Measurements from ENCODE around the gene CYB561D2. TPM values are rescaled to one million over a fixed set of nuclear protein-coding genes. Genes with fewer than 3 reads are reported as not detected.

CYB561D2 gene
- total and polyA plus RNA-seq, 10 of the 15 experiments (the other 5 are each of a cell fraction or from before 2014, with no cell fraction given): 7.6 to 39.2 (median 18.8) TPM

DNA sequence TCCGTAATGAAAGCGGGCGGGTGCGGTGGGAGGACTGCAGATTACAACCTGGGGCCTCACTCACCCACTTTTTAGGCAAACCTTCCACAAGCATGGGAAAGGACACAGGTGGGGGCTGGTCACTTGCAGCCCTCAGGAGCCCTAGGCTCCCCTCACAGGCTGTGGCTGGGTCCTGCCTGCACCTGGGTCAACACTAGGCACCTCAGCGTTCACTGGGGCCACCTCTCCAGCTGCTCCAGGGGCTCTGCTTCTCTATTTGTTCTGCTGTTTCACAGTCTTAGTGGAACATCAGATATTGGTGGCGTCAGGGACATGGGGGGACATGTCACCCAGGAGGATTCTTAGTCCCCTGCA lies 38.7 kb downstream of the CYB561D2 start:
- Histone ChIP-seq H3K4me2 (ENCODE audit: control insufficient read depth, insufficient read depth) (no peak overlapping the region), H2AFZ (ENCODE audit: control insufficient read depth, low read depth, low read length) (no peak overlapping the region), H3K27me3 (replicated peaks in 1 of 2; ENCODE audit: control insufficient read depth in 2 of 2, insufficient read depth in 2 of 2, low read length in 1 of 2) (peaks cover 0 to 3% of the 10 kb centered on the region in 2 experiments; a peak in 3 of 4 replicates), H3K36me3 (ENCODE audit: control insufficient read depth in 2 of 2, insufficient read depth in 2 of 2, low read length in 1 of 2) (no peaks in the 10 kb centered on the region), H3K9me3 (replicated peaks; ENCODE audit: control insufficient read depth, insufficient read depth, low read length) (no peaks in the 10 kb centered on the region), H3K4me3 (no peak overlapping the region), H4K20me1 (ENCODE audit: control insufficient read depth, insufficient read depth) (no peaks in the 10 kb centered on the region), H3K79me2 (ENCODE audit: control insufficient read depth, insufficient read depth, low read length) (no peaks in the 10 kb centered on the region), H3K27ac (ENCODE audit: control insufficient read depth, insufficient read depth) (no peak overlapping the region), H3K4me1 (ENCODE audit: control insufficient read depth, insufficient read depth, low read length) (no peaks in the 10 kb centered on the region), H3K9ac (ENCODE audit: control insufficient read depth, insufficient read depth, low read length) (no peak overlapping the region)
- CTCF ChIA-PET: no interaction called here
- WGBS (ENCODE audit: insufficient coverage, insufficient replicate concordance, low lambda C conversion rate, missing lambda C conversion rate): 26% methylated on average over 6 of the region's 6 CpGs
- in situ Hi-C loops (cut with MboI) (no loop called here), intact Hi-C loops (cut with micrococcal nuclease; ENCODE audit: unreplicated experiment) (no loop called here)
- TF ChIP-seq CREB1 (IDR thresholded peaks at IDR 0.05; ENCODE audit: low read depth) (no peak), NFYA (IDR thresholded peaks at IDR 0.05; ENCODE audit: borderline replicate concordance, low read depth, low read length) (no peak), CREM (IDR thresholded peaks at IDR 0.05; ENCODE audit: low read depth) (no peak)
- no peak for FAIRE-seq
- ATAC-seq: no peak
- POLR2A ChIA-PET: no interaction called here
- SMC1A ChIA-PET (ENCODE audit: uncharacterized antibody, unreplicated experiment): no interaction called here
- DNase-seq (ENCODE audit: low read depth, low spot score): no peak
- RAD21 ChIA-PET (ENCODE audit: unreplicated experiment): no interaction called here
- BruUV-seq (replicated peaks): no TSS peak

DNA sequence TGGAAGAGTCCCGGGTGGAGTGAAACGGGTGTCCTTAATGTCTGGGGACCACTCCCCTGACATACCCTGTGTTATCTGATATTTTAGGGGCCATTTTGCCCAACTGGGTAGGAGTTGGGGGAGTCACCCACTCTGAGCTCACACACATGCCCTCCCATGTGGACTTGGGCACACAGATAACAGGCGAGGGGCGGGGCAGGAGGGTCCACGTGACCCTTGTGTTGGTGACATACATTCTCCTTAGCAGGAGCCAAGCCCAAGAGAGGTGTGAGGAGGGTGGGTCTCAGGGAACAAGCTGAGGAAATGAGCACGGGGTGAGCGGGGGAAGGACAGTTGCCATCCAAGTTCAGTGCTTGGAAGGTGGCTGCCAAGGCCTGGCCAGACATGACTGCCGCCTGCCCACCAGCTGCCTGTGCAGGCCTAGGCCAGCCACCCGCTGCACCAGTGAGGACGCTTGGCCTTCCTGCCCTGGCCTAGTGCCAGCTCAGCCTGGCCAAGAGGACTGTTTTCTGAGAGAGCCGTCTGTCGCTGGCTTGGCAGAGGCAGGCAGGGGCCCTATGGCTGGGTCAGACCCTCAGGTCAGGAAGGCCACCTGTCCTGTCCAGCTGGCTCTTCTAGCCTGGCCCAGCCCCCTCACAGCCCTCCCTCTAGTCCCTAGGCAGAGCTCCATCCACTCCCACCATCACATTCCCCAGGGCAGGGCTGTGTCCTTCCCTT lies 40.0 kb downstream of the CYB561D2 start:
- no peak for FAIRE-seq
- Histone ChIP-seq H3K4me2 (ENCODE audit: control insufficient read depth, insufficient read depth) (no peak overlapping the region), H3K4me1 (ENCODE audit: control insufficient read depth, insufficient read depth, low read length) (no peaks in the 10 kb centered on the region), H3K9me3 (replicated peaks; ENCODE audit: control insufficient read depth, insufficient read depth, low read length) (no peaks in the 10 kb centered on the region), H4K20me1 (ENCODE audit: control insufficient read depth, insufficient read depth) (no peaks in the 10 kb centered on the region), H3K9ac (ENCODE audit: control insufficient read depth, insufficient read depth, low read length) (no peak overlapping the region), H3K36me3 (ENCODE audit: control insufficient read depth in 2 of 2, insufficient read depth in 2 of 2, low read length in 1 of 2) (no peaks in the 10 kb centered on the region), H3K27ac (ENCODE audit: control insufficient read depth, insufficient read depth) (no peak overlapping the region), H3K79me2 (ENCODE audit: control insufficient read depth, insufficient read depth, low read length) (no peaks in the 10 kb centered on the region), H3K27me3 (replicated peaks in 1 of 2; ENCODE audit: control insufficient read depth in 2 of 2, insufficient read depth in 2 of 2, low read length in 1 of 2) (peaks cover 0 to 3% of the 10 kb centered on the region in 2 experiments; a peak in 3 of 4 replicates), H3K4me3 (no peak overlapping the region), H2AFZ (ENCODE audit: control insufficient read depth, low read depth, low read length) (no peak overlapping the region)
- TF ChIP-seq BHLHE40 (IDR thresholded peaks at IDR 0.05; ENCODE audit: borderline replicate concordance in 1 of 2, low read depth in 2 of 2, low read length in 1 of 2): no peak
- no peak for TF ChIP-seq TCF7 (IDR thresholded peaks at IDR 0.05; ENCODE audit: borderline replicate concordance)
- SMC1A ChIA-PET (ENCODE audit: uncharacterized antibody, unreplicated experiment): interaction anchor here (0.5 kb wide), 1 partner anchor 132 kb away, joined by 3 read pairs; no protein-coding TSS in a partner anchor
- RAD21 ChIA-PET (ENCODE audit: unreplicated experiment): interaction anchor here (0.5 kb wide), 1 partner anchor 44 kb away, joined by 3 read pairs; no protein-coding TSS in a partner anchor
- intact Hi-C loops (cut with micrococcal nuclease; ENCODE audit: unreplicated experiment): no loop called here
- BruUV-seq (replicated peaks): no TSS peak
- DNase-seq (ENCODE audit: low read depth, low spot score): no peak
- 23% methylated on average over 12 of the region's 12 CpGs for WGBS (ENCODE audit: insufficient coverage, insufficient replicate concordance, low lambda C conversion rate, missing lambda C conversion rate)
- ATAC-seq: no peak
- in situ Hi-C loops (cut with MboI): no loop called here
- POLR2A ChIA-PET: no interaction called here
- CTCF ChIA-PET: no interaction called here

Measured in GM12878 (cell line).